Suprapubic skin (tissue), 4 donors: ENCODE data around the gene EOGT. TPM values are rescaled to one million over a fixed set of nuclear protein-coding genes. Genes with fewer than 3 reads are reported as not detected.

Experiments used
- DNase-seq, 2 donors: peaks; one replicate each; pipeline ENCODE4 v3.0.0-alpha.2; 2019; ENCODE audit warnings: low spot score in 2 of 2
- H3K27ac ChIP-seq: fragments of 200-600 bp; sonication (generic); one replicate; pipeline ENCODE4 v1.5.1; 2019
- H3K27me3 ChIP-seq: fragments of 200-600 bp; sonication (generic); one replicate; pipeline ENCODE4 v1.5.1; 2019
- H3K36me3 ChIP-seq: fragments of 200-600 bp; sonication (generic); one replicate; pipeline ENCODE4 v1.5.1; 2019
- H3K4me1 ChIP-seq: fragments of 200-600 bp; sonication (generic); one replicate; pipeline ENCODE4 v1.5.1; 2019
- H3K4me3 ChIP-seq: fragments of 200-600 bp; sonication (generic); one replicate; pipeline ENCODE4 v1.5.1; 2019; ENCODE audit warnings: mild to moderate bottlenecking
- H3K9me3 ChIP-seq: fragments of 200-600 bp; sonication (generic); one replicate; pipeline ENCODE4 v1.5.1; 2019
- CTCF ChIP-seq, 2 donors: fragments of 200-600 bp in 1 of 2; fragments of 450-650 bp in 1 of 2; sonication (generic) in 1 of 2; IDR thresholded peaks; one replicate each; pipeline ENCODE4 v1.5.1; 2016 to 2019; ENCODE audit warnings: antibody characterized with exemption in 2 of 2, mild to moderate bottlenecking in 1 of 2, moderate library complexity in 1 of 2
- EP300 ChIP-seq: sonication (generic); formaldehyde crosslinking; IDR thresholded peaks from one replicate; pipeline ENCODE4 v1.6.1; 2017; ENCODE audit warnings: antibody characterized with exemption
- POLR2A ChIP-seq, 2 donors: fragments of 450-650 bp; IDR thresholded peaks; one replicate each; pipeline ENCODE4 v1.6.1; 2017; ENCODE audit warnings: antibody characterized with exemption in 2 of 2, mild to moderate bottlenecking in 2 of 2, moderate library complexity in 2 of 2
- POLR2AphosphoS5 ChIP-seq, 3 donors: sonication (generic); formaldehyde crosslinking; IDR thresholded peaks; one replicate each; pipeline ENCODE4 v1.6.1; 2017; ENCODE audit warnings: antibody characterized with exemption in 3 of 3
- WGBS: methylation state at CpG from one replicate; pipeline ENCODE4 v1.1.5; 2018; 5-methylcytosine and 5-hydroxymethylcytosine counted together
- total RNA-seq, 4 donors: library from RNA; depleted of rRNA; stranded (reverse); fragments of >200 nt; gene quantifications; one replicate each; pipeline ENCODE4 v1.1.0, GENCODE V29; 2016

Gene EOGT
- total RNA-seq, 4 donors from 2014 or later: 15.3 to 27.8 (median 20.9) TPM

- 45% methylated on average over 3 of the region's 3 CpGs for WGBS
- H3K36me3 ChIP-seq: peaks cover 16% of the 10 kb centered on the region
- no peak overlapping the region for H3K27ac ChIP-seq
- peaks cover 28% of the 10 kb centered on the region for H3K4me1 ChIP-seq
- no peaks in the 10 kb centered on the region for H3K27me3 ChIP-seq
- no peak for DNase-seq
- no peak overlapping the region for H3K4me3 ChIP-seq
- no peaks in the 10 kb centered on the region for H3K9me3 ChIP-seq
- TF ChIP-seq CTCF (IDR thresholded peaks at IDR 0.05) (no peak), POLR2AphosphoS5 (IDR thresholded peaks at IDR 0.05) (no peak), POLR2A (IDR thresholded peaks at IDR 0.05) (no peak), EP300 (no peak)
These were observed 3.7 kb downstream of the EOGT start for GRCh38 chr3:69009559-69010410.

GRCh38 chr3:69008980-69009379, 4.5 kb downstream of the EOGT start:
- 61% methylated on average over 2 of the region's 2 CpGs for WGBS
- Histone ChIP-seq H3K36me3 (peaks cover 24% of the 10 kb centered on the region), H3K9me3 (no peaks in the 10 kb centered on the region), H3K27ac (no peak overlapping the region), H3K27me3 (no peaks in the 10 kb centered on the region), H3K4me3 (no peak overlapping the region), H3K4me1 (peaks cover 23% of the 10 kb centered on the region)
- no peak for TF ChIP-seq EP300
- no peak for TF ChIP-seq POLR2AphosphoS5 (IDR thresholded peaks at IDR 0.05)
- TF ChIP-seq POLR2A (IDR thresholded peaks at IDR 0.05): no peak
- TF ChIP-seq CTCF (IDR thresholded peaks at IDR 0.05): no peak
- DNase-seq: no peak

GRCh38 chr3:69005791-69006482, 7.5 kb downstream of the EOGT start:
- Histone ChIP-seq H3K36me3 (peaks cover 48% of the 10 kb centered on the region), H3K27me3 (no peaks in the 10 kb centered on the region), H3K27ac (no peak overlapping the region), H3K4me1 (peaks cover 7% of the 10 kb centered on the region), H3K9me3 (no peaks in the 10 kb centered on the region), H3K4me3 (no peak overlapping the region)
- 62% methylated on average over 5 of the region's 5 CpGs for WGBS
- DNase-seq: no peak
- TF ChIP-seq POLR2A (IDR thresholded peaks at IDR 0.05): no peak
- no peak for TF ChIP-seq CTCF (IDR thresholded peaks at IDR 0.05)
- no peak for TF ChIP-seq EP300
- TF ChIP-seq POLR2AphosphoS5 (IDR thresholded peaks at IDR 0.05): no peak

GRCh38 chr3:69005071-69005790, 8.3 kb downstream of the EOGT start:
- Histone ChIP-seq H3K36me3 (peaks cover 50% of the 10 kb centered on the region), H3K9me3 (no peaks in the 10 kb centered on the region), H3K27ac (no peak overlapping the region), H3K4me3 (no peak overlapping the region), H3K27me3 (no peaks in the 10 kb centered on the region), H3K4me1 (peaks cover 7% of the 10 kb centered on the region)
- no peak for DNase-seq
- 72% methylated on average over 6 of the region's 6 CpGs for WGBS
- TF ChIP-seq EP300: no peak

GRCh38 chr3:69004138-69004537, 9.3 kb downstream of the EOGT start:
- TF ChIP-seq EP300 (no peak), POLR2AphosphoS5 (IDR thresholded peaks at IDR 0.05) (no peak), CTCF (IDR thresholded peaks at IDR 0.05) (no peak), POLR2A (IDR thresholded peaks at IDR 0.05) (no peak)
- Histone ChIP-seq H3K4me1 (peaks cover 3% of the 10 kb centered on the region), H3K4me3 (no peak overlapping the region), H3K27ac (no peak overlapping the region), H3K9me3 (no peaks in the 10 kb centered on the region), H3K27me3 (no peaks in the 10 kb centered on the region), H3K36me3 (peaks cover 50% of the 10 kb centered on the region)
- no peak for DNase-seq
- 85% methylated on average over 9 of the region's 9 CpGs for WGBS
